Coronary artery (tissue), 2 donors: ENCODE results near the gene PNLIPRP2.

Source experiments
- DNase-seq: peaks from one replicate; pipeline ENCODE4 v3.0.0-alpha.2; 2017; ENCODE audit warnings: low spot score
- H3K27ac ChIP-seq, 2 donors: fragments of 200-600 bp; sonication (generic); one replicate each; pipeline ENCODE4 v1.5.1; 2016 to 2019
- H3K4me3 ChIP-seq: fragments of 200-600 bp; sonication (generic); 2 replicates; pipeline ENCODE4 v1.5.1; 2016; ENCODE audit warnings: mild to moderate bottlenecking, moderate library complexity
- CTCF ChIP-seq: fragments of 200-600 bp; sonication (generic); IDR thresholded peaks from one replicate; pipeline ENCODE4 v1.5.1; 2019; ENCODE audit warnings: antibody characterized with exemption

Gene PNLIPRP2

GRCh38 chr10:116593139-116593740 lies 27.5 kb upstream of the PNLIPRP2 start:
- DNase-seq, result no peak
- no peak for TF ChIP-seq CTCF
- Histone ChIP-seq H3K27ac (no peak overlapping the region), H3K4me3 (no peak overlapping the region)

- H3K27ac ChIP-seq, result no peak overlapping the region
- no peak overlapping the region for H3K4me3 ChIP-seq
- DNase-seq, result no peak
- TF ChIP-seq CTCF, result no peak
Measured at GRCh38 chr10:116594525-116595035, 26.2 kb upstream of the PNLIPRP2 start.

- H3K4me3 ChIP-seq, result no peak overlapping the region
- H3K27ac ChIP-seq, result no peak overlapping the region
- TF ChIP-seq CTCF, result no peak
- DNase-seq, result no peak
Measured at GRCh38 chr10:116596062-116596461, 24.7 kb upstream of the PNLIPRP2 start.

GRCh38 chr10:116597543-116597942 lies 23.2 kb upstream of the PNLIPRP2 start:
- TF ChIP-seq CTCF, result no peak
- no peak for DNase-seq
- H3K4me3 ChIP-seq, result no peak overlapping the region

GRCh38 chr10:116598329-116598728 lies 22.4 kb upstream of the PNLIPRP2 start:
- H3K27ac ChIP-seq, result no peak overlapping the region
- H3K4me3 ChIP-seq, result no peak overlapping the region
- no peak for TF ChIP-seq CTCF
- no peak for DNase-seq

More at GRCh38 chr10:116597543-116597942, 23.2 kb upstream of the PNLIPRP2 start:
- no peak overlapping the region for H3K27ac ChIP-seq

GRCh38 chr10:116599991-116600390 lies 20.8 kb upstream of the PNLIPRP2 start:
- TF ChIP-seq CTCF, result no peak
- Histone ChIP-seq H3K27ac (no peak overlapping the region), H3K4me3 (no peak overlapping the region)
- DNase-seq, result no peak

- Histone ChIP-seq H3K27ac (no peak overlapping the region), H3K4me3 (no peak overlapping the region)
- TF ChIP-seq CTCF, result no peak
- DNase-seq, result no peak
Measured at GRCh38 chr10:116602648-116603400, 17.9 kb upstream of the PNLIPRP2 start.
